Measurements from ENCODE around the gene UHRF1. TPM values are rescaled to one million over a fixed set of nuclear protein-coding genes. Genes with fewer than 3 reads are reported as not detected.
"Not testable (repeated sequence)": the region's sequence is repeated elsewhere in the genome, so short reads cannot be mapped to it uniquely, and the experiment has no call there.

Gene UHRF1
- total RNA-seq, 1 donor from 2014 or later = 1.3 TPM

GRCh38 chr19:4922530-4923275 lies 13.4 kb downstream of the UHRF1 start:
- ATAC-seq (ENCODE audit: poor library complexity) (no peak), DNase-seq (no peak)
- intact Hi-C loops (cut with DNase I) = no loop called here

DNA sequence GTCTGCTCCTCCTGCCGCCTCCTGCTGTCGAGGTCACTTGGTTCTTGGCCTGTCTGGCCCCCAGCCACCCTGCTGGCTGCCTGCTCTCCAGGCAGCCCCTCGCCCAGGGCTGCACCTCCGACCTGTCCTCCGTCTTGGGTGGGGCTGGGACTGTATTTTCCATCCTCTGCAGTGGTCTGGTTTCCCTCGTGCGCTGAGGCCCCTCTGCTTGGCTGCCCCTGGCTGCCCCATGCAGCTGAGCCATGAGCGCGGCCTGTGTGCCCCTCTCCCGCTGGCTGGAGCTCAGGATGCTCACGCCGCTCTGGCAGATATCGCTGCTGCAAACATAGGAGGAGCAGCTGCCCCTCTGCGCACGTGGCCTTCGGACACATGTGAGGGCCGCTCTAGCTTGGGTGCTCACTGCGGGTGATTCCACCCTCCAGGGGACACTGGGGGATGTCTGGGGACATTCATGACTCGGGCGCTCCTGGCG lies 14.0 kb downstream of the UHRF1 start:
- no peak for ATAC-seq (ENCODE audit: poor library complexity)
- no peak for DNase-seq
- intact Hi-C loops (cut with DNase I) = no loop called here

- no peak for ATAC-seq (ENCODE audit: poor library complexity)
- intact Hi-C loops (cut with DNase I) = no loop called here
- no peak for DNase-seq
Observed at GRCh38 chr19:4929186-4929585, 19.9 kb downstream of the UHRF1 start.

- DNase-seq = no peak
- intact Hi-C loops (cut with DNase I) = no loop called here
- ATAC-seq (ENCODE audit: poor library complexity) = no peak
Observed at GRCh38 chr19:4930664-4931063, 21.4 kb downstream of the UHRF1 start.

DNA sequence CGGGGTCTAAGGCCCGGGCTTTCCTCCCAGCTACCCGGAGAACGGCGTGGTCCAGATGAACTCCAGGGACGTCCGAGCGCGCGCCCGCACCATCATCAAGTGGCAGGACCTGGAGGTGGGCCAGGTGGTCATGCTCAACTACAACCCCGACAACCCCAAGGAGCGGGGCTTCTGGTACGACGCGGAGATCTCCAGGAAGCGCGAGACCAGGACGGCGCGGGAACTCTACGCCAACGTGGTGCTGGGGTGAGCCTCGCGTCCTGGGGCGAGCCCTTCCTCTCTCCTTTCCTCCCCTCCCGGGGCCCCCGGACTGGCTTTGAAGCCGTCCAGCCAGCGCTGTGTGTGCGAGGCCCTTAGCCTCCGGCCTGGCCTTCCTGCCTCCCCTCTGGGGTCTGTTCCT lies 23.4 kb downstream of the UHRF1 start:
- ATAC-seq (ENCODE audit: poor library complexity) (no peak), DNase-seq (no peak)
- intact Hi-C loops (cut with DNase I) = no loop called here

- ATAC-seq (ENCODE audit: poor library complexity) (peak; percentile 25), DNase-seq (no peak)
- intact Hi-C loops (cut with DNase I) = no loop called here
Observed at GRCh38 chr19:4933528-4933927, 24.2 kb downstream of the UHRF1 start.

DNA sequence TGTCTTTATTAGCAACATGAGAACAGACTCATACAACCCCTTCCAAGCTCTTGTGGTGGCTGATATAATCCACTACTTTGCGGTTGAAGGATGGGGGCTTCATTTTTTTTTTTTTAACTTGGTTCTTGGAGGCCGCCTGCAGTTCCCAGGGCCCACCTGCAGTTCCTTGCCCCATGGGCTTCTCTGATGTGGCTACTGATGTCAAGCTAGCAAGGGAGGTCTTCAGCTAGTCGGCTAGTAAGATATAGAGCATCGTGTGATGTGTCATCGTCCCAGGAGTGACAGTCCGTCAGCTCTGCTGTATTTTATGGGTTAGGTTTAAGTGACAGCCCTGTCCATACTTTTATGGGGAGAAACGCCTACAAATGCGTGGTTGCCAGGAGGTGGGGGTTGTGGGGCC lies 26.1 kb downstream of the UHRF1 start:
- ATAC-seq (ENCODE audit: poor library complexity) (no peak), DNase-seq (no peak)
- intact Hi-C loops (cut with DNase I) = no loop called here

- no peak for DNase-seq
- ATAC-seq (ENCODE audit: poor library complexity) = no peak
- intact Hi-C loops (cut with DNase I) = no loop called here
Observed at GRCh38 chr19:4937060-4937459, 27.8 kb downstream of the UHRF1 start.

DNA sequence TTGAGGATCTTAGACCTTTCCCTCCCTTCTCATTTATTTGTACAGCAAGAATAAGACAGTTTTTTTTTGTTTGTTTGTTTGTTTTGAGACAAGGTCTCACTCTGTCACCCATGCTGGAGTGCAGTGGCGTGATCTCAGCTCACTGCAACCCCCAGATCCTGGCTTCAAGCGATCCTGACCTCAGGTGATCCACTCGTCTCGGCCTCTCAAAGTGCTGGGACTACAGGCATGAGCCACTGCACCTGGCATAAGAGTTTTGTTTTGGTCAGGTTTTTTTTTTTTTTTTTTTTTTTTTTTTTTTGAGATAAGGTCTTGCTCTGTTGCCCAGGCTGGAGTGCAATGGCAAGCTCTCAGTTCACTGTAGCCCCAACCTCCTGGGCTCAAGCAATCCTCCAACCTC lies 29.2 kb downstream of the UHRF1 start:
- intact Hi-C loops (cut with DNase I); ATAC-seq (ENCODE audit: poor library complexity); DNase-seq: not testable (repeated sequence)

DNA sequence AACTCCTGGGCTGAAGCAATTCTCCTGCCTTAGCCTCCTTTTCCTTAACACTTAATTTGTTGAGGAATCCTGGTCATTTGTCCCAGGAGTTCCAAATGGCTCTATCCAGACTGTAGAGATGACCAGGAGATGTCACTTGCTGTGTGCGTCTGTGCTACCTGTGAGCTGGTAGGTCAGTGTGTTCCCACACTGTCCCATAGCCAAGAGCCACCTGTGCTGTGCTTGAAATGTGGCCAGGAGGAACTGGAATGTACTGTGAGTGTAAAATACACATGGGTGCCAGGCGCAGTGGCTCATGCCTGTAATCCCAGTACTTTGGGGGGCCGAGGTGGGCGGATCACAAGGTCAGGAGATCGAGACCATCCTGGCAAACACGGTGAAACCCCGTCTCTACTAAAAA lies 30.2 kb downstream of the UHRF1 start:
- intact Hi-C loops (cut with DNase I) = no loop called here
- no peak for ATAC-seq (ENCODE audit: poor library complexity)
- DNase-seq = no peak

- ATAC-seq (ENCODE audit: poor library complexity); intact Hi-C loops (cut with DNase I); DNase-seq: not testable (repeated sequence)
Observed at GRCh38 chr19:4941638-4942169, 32.4 kb downstream of the UHRF1 start.

GRCh38 chr19:4950650-4951049 lies 41.3 kb downstream of the UHRF1 start:
- DNase-seq; ATAC-seq (ENCODE audit: poor library complexity); intact Hi-C loops (cut with DNase I): not testable (repeated sequence)

- no peak for DNase-seq
- ATAC-seq (ENCODE audit: poor library complexity) = peak; percentile 64
- intact Hi-C loops (cut with DNase I) = no loop called here
Observed at GRCh38 chr19:4951656-4952055, 42.4 kb downstream of the UHRF1 start.

DNA sequence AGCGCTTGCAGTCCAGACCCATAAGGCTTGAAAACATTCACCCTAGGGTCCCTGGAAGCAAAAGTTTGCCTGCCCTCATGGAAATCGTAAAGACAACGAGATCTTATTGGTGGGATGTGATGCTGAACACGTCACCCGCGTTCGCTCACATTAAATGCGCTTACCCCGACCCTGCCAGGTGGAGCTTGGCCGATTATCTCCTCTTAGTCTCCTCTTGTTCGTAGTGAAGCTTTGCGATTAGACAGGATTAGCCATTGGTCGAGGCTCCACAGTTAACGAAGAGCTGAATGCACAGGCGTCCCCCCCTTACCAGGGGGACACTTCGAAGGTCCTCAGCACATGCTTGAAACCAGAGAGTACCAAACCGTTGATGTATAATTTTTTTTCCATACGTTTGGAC lies 43.6 kb downstream of the UHRF1 start:
- DNase-seq = no peak
- ATAC-seq (ENCODE audit: poor library complexity) = no peak
- intact Hi-C loops (cut with DNase I) = no loop called here

GRCh38 chr19:4954320-4955149 lies 45.2 kb downstream of the UHRF1 start:
- intact Hi-C loops (cut with DNase I); DNase-seq; ATAC-seq (ENCODE audit: poor library complexity): not testable (repeated sequence)

- ATAC-seq (ENCODE audit: poor library complexity) (no peak), DNase-seq (no peak)
- intact Hi-C loops (cut with DNase I) = no loop called here
Observed at GRCh38 chr19:4955274-4955673, 46.0 kb downstream of the UHRF1 start.

GRCh38 chr19:4957981-4958380 lies 48.7 kb downstream of the UHRF1 start:
- DNase-seq (no peak), ATAC-seq (ENCODE audit: poor library complexity) (no peak)
- intact Hi-C loops (cut with DNase I) = no loop called here

DNA sequence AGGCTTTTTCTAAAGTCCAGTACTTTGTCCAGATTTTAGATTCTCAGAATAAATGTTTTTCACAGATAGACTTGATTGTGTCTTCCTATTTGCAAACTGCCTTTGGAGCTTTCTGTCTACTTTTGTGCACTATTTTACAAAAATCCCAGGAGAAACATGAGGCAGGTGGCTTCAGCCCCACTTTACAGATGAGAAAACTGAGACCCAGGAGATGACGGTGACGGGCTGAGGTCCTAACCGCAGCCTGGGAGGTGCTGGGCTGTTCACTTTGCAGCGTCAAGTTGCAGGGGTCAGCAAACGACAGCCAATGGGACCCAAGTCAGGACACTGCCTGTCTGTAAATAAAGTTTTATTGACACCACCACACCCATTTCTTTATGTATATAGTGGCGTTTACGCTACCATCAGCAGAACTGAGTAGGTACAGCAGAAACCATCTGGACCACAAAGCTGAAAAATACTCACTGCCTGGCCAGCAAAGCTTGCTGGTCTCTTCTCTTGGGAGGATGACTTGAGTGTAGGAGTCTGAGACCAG lies 52.9 kb downstream of the UHRF1 start:
- intact Hi-C loops (cut with DNase I) = no loop called here

GRCh38 chr19:4965061-4965460 lies 55.8 kb downstream of the UHRF1 start:
- intact Hi-C loops (cut with DNase I) = no loop called here
- no peak for DNase-seq
- ATAC-seq (ENCODE audit: poor library complexity) = no peak

More for the DNA sequence above, 52.9 kb downstream of the UHRF1 start:
- ATAC-seq (ENCODE audit: poor library complexity) = no peak
- DNase-seq = no peak

Data from Right ventricle myocardium superior (tissue), 1 donor.